Loucy (cell line): ENCODE results near the gene KLHL40.

Experiments used
- H2AFZ ChIP-seq: fragments of 200-600 bp; sonication (generic); 2 replicates; pipeline ENCODE4 v1.6.0; 2016; ENCODE audit warnings: antibody characterized with exemption, mild to moderate bottlenecking, low read length, moderate library complexity
- H3F3A ChIP-seq: fragments of 200-600 bp; 2 replicates; pipeline ENCODE4 v1.6.0; 2016; ENCODE audit warnings: antibody characterized with exemption, low read depth, mild to moderate bottlenecking
- H3K27me3 ChIP-seq: fragments of 200-600 bp; sonication (generic); 2 replicates; pipeline ENCODE4 v1.6.1; 2014; ENCODE audit warnings: low read length, mild to moderate bottlenecking; ENCODE audit not compliant: insufficient read depth, poor library complexity, severe bottlenecking
- H3K36me3 ChIP-seq: fragments of 200-600 bp; sonication (generic); 2 replicates; pipeline ENCODE4 v1.6.1; 2016; ENCODE audit warnings: low read length; ENCODE audit not compliant: insufficient read depth
- H3K4me1 ChIP-seq: fragments of 200-600 bp; sonication (generic); 2 replicates; pipeline ENCODE4 v1.5.1; 2014; ENCODE audit warnings: low read length, mild to moderate bottlenecking; ENCODE audit not compliant: insufficient read depth, poor library complexity, severe bottlenecking
- H3K4me2 ChIP-seq: fragments of 200-600 bp; sonication (generic); 2 replicates; pipeline ENCODE4 v1.6.0; 2014; ENCODE audit warnings: antibody characterized with exemption, low read length, low read depth, mild to moderate bottlenecking; ENCODE audit not compliant: poor library complexity, severe bottlenecking
- H3K4me3 ChIP-seq: fragments of 200-600 bp; sonication (generic); 2 replicates; pipeline ENCODE4 v1.5.1; 2014; ENCODE audit warnings: low read length, mild to moderate bottlenecking, mixed read lengths; ENCODE audit not compliant: poor library complexity, severe bottlenecking
- H3K79me2 ChIP-seq: fragments of 200-600 bp; sonication (generic); 2 replicates; pipeline ENCODE4 v1.6.1; 2014; ENCODE audit warnings: low read length; ENCODE audit not compliant: insufficient read depth
- H3K9ac ChIP-seq: fragments of 200-600 bp; sonication (generic); 2 replicates; pipeline ENCODE4 v1.6.0; 2014; ENCODE audit warnings: mild to moderate bottlenecking, low read depth, low read length, moderate library complexity; ENCODE audit not compliant: poor library complexity, severe bottlenecking
- H3K9me2 ChIP-seq: fragments of 200-600 bp; sonication (generic); replicated peaks from 2 replicates; pipeline ENCODE4 v1.6.1; 2016; ENCODE audit warnings: low read depth, low read length, mixed read lengths
- H3K9me3 ChIP-seq: fragments of 200-600 bp; sonication (generic); 2 replicates; pipeline ENCODE4 v1.6.1; 2014; ENCODE audit warnings: mild to moderate bottlenecking, antibody characterized with exemption, low read length, low read depth; ENCODE audit not compliant: insufficient read depth
- H4K20me1 ChIP-seq: fragments of 200-600 bp; sonication (generic); 2 replicates; pipeline ENCODE4 v1.6.0; 2014; ENCODE audit warnings: antibody characterized with exemption, low read length, mild to moderate bottlenecking; ENCODE audit not compliant: insufficient read depth, poor library complexity, severe bottlenecking
- EZH2phosphoT487 ChIP-seq: fragments of 200-600 bp; IDR thresholded peaks from 2 replicates; pipeline ENCODE4 v1.6.1; 2018; ENCODE audit warnings: antibody characterized with exemption, mild to moderate bottlenecking, moderate library complexity, borderline replicate concordance
- TF ChIP-seq, protein P1 (sequence below): fragments of 200-600 bp; sonication (generic); conservative IDR thresholded peaks from 2 replicates; pipeline ENCODE4 v1.5.1; 2014; ENCODE audit warnings: mild to moderate bottlenecking, antibody characterized with exemption, low read length

The KLHL40 gene

DNA sequence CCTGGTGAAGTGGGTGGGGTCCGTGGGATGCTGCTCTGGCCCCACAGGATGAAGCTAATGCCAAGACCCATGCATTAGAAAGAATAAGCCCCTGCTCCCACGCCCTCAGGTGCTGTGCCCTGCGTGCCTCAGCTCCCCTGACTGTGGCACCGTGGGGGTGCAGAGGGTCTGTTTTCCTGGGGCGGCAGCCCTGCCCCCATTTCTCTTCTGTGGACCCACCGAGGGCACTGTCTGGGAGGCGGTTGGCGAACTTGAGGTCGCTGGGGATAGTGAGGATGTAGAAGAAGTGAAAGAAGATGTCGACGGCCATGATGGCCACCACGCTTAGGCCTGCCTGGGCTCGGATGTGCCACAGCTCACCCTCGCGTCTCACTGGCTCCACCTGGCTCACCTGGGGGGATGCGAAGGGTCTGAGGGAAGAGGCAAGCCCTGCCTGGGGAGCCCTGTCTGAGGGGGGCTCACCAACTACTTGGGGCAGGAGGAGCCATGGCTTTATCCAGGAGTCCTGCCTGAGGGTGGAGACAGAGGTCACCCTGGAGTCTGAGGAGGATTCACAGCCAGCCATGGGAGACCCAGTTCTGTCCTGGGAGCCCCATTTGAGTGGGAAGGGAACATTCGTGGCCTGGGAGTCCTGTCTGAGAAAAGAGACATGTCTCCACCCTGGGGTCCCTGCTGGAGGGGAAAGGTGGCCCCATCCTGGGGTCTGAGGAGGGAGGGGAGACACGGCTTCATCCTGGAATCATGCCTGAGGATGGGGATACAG lies 12.1 kb downstream of the KLHL40 start:
- no peak for TF ChIP-seq EZH2phosphoT487
- TF ChIP-seq, protein P1, sequence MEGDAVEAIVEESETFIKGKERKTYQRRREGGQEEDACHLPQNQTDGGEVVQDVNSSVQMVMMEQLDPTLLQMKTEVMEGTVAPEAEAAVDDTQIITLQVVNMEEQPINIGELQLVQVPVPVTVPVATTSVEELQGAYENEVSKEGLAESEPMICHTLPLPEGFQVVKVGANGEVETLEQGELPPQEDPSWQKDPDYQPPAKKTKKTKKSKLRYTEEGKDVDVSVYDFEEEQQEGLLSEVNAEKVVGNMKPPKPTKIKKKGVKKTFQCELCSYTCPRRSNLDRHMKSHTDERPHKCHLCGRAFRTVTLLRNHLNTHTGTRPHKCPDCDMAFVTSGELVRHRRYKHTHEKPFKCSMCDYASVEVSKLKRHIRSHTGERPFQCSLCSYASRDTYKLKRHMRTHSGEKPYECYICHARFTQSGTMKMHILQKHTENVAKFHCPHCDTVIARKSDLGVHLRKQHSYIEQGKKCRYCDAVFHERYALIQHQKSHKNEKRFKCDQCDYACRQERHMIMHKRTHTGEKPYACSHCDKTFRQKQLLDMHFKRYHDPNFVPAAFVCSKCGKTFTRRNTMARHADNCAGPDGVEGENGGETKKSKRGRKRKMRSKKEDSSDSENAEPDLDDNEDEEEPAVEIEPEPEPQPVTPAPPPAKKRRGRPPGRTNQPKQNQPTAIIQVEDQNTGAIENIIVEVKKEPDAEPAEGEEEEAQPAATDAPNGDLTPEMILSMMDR: no peak
- Histone ChIP-seq H3K79me2 (no peaks in the 10 kb centered on the region), H3K36me3 (no peaks in the 10 kb centered on the region), H3K9ac (no peak overlapping the region), H3K4me3 (no peak overlapping the region), H3K9me3 (no peaks in the 10 kb centered on the region), H3K9me2 (no peaks in the 10 kb centered on the region), H3K27me3 (no peaks in the 10 kb centered on the region), H3K4me2 (no peak overlapping the region), H4K20me1 (no peaks in the 10 kb centered on the region), H3K4me1 (no peaks in the 10 kb centered on the region), H3F3A (no peaks in the 10 kb centered on the region), H2AFZ (no peak overlapping the region)

DNA sequence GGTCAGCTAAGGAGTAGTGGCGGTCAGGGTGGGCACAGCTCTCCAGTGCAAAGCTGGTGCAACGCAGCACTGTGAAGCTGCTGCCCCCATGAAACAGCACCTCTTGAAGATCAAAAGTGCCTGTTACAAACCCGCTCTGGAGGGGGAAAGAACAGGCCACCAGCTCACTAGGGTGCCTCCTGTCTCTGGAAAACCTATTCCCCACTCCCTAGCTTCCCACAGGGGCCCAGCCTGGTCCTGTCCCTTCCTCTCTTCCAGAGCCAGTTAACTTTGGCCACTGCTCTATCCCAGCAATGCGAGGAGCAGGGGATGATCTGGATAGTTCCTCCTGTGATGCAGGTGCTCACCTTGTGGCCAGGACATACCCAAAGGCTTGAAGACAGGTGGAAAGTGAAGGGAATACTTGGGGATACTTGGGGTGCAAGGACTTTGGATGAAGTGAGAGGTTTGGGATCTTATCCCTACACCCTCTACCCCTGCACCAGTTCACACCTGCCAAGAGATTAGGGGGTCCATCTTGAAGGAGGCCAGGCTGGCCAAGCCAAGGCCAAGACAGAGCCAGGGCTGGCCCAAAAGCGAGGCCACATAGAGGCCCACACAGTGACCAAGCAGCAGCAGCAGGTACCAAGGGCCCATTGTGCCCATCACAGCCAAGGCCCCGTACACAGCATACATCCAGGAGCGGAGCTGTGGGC lies 13.0 kb downstream of the KLHL40 start:
- H3F3A ChIP-seq: no peaks in the 10 kb centered on the region
- no peak overlapping the region for H3K4me3 ChIP-seq
- no peaks in the 10 kb centered on the region for H3K9me2 ChIP-seq
- no peak overlapping the region for H3K4me2 ChIP-seq
- H3K27me3 ChIP-seq: no peaks in the 10 kb centered on the region
- no peaks in the 10 kb centered on the region for H3K79me2 ChIP-seq
- no peaks in the 10 kb centered on the region for H4K20me1 ChIP-seq
- H3K9ac ChIP-seq: no peak overlapping the region
- TF ChIP-seq, protein P1: no peak
- TF ChIP-seq EZH2phosphoT487: no peak
- no peaks in the 10 kb centered on the region for H3K9me3 ChIP-seq
- H3K36me3 ChIP-seq: no peaks in the 10 kb centered on the region
- H2AFZ ChIP-seq: no peak overlapping the region
- no peaks in the 10 kb centered on the region for H3K4me1 ChIP-seq

DNA sequence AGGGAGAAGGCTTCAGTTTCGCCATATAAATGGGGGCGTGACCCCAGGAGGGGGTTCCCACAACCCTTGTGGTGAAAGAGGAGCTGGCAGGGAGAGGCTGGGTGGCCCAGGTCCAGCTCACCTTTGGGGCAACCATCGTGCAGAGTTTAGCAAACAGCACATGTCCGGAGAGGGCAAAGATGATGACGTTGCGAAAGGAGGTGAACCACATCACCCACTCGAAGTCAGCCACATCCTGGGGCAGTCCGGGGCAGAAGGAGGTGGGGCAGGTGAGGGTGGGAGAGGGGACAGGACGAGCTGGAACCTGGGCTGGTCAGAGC lies 13.5 kb downstream of the KLHL40 start:
- no peaks in the 10 kb centered on the region for H3K27me3 ChIP-seq
- H2AFZ ChIP-seq: no peak overlapping the region
- H3K9ac ChIP-seq: no peak overlapping the region
- no peaks in the 10 kb centered on the region for H3K9me2 ChIP-seq
- no peak for TF ChIP-seq EZH2phosphoT487
- TF ChIP-seq, protein P1: no peak
- H3K36me3 ChIP-seq: no peaks in the 10 kb centered on the region
- no peaks in the 10 kb centered on the region for H3F3A ChIP-seq
- no peaks in the 10 kb centered on the region for H3K79me2 ChIP-seq
- no peaks in the 10 kb centered on the region for H4K20me1 ChIP-seq
- H3K4me2 ChIP-seq: no peak overlapping the region
- H3K9me3 ChIP-seq: no peaks in the 10 kb centered on the region
- H3K4me3 ChIP-seq: no peak overlapping the region
- no peaks in the 10 kb centered on the region for H3K4me1 ChIP-seq
